SK-N-SH treated with all-trans-retinoic acid at 6 μM for 48 hours (cell line): ENCODE results near the gene GUCA2B.

ENCODE experiments used
- ARNTL ChIP-seq: fragments of 450-650 bp; formaldehyde crosslinking; IDR thresholded peaks from 2 replicates; pipeline ENCODE4 v1.5.0; 2020; ENCODE audit warnings: low read depth, mild to moderate bottlenecking, moderate library complexity, borderline replicate concordance
- BACH2 ChIP-seq: fragments of 250-450 bp; sonication (Bioruptor Pico); IDR thresholded peaks from 2 replicates; pipeline ENCODE4 v1.9.0; 2021; ENCODE audit warnings: mild to moderate bottlenecking, borderline replicate concordance
- ESRRG ChIP-seq: fragments of 250-450 bp; sonication (Bioruptor Pico); IDR thresholded peaks from 2 replicates; pipeline ENCODE4 v1.6.1; 2021; ENCODE audit warnings: mild to moderate bottlenecking
- GLIS3 ChIP-seq: fragments of 250-450 bp; sonication (Bioruptor Pico); IDR thresholded peaks from 2 replicates; pipeline ENCODE4 v1.5.0; 2020; ENCODE audit warnings: mild to moderate bottlenecking, moderate library complexity
- ISL1 ChIP-seq: fragments of 250-450 bp; sonication (Bioruptor Pico); IDR thresholded peaks from 2 replicates; pipeline ENCODE4 v2.1.2; 2022; ENCODE audit warnings: mild to moderate bottlenecking, moderate library complexity
- ZFP30 ChIP-seq: fragments of 450-650 bp; formaldehyde crosslinking; IDR thresholded peaks from 2 replicates; pipeline ENCODE4 v1.5.0; 2022; ENCODE audit warnings: mild to moderate bottlenecking, moderate library complexity
- ZNF565 ChIP-seq: fragments of 450-650 bp; formaldehyde crosslinking; conservative IDR thresholded peaks from 2 replicates; pipeline ENCODE4 v1.5.0; 2020; ENCODE audit warnings: low read depth, mild to moderate bottlenecking, moderate library complexity

GRCh38 chr1:42181687-42182086 lies 28.5 kb downstream of the GUCA2B start:
- TF ChIP-seq GLIS3 (CRISPR knock-in tag) (no peak), ARNTL (CRISPR knock-in tag) (no peak), ESRRG (CRISPR knock-in tag) (no peak), ZNF565 (no peak), ZFP30 (CRISPR knock-in tag) (no peak), ISL1 (CRISPR knock-in tag) (no peak), BACH2 (no peak)
